HCT116 (cell line): ENCODE results near the gene HACE1.

ENCODE experiments used
- CTCF ChIP-seq, 3 experiments: fragments of 200-600 bp in 1 of 3; sonication (generic) in 1 of 3; IDR thresholded peaks in 2 of 3; conservative IDR thresholded peaks in 1 of 3; 2 replicates each; pipeline ENCODE4 v1.5.1; 2012 to 2017; ENCODE audit warnings: low read depth in 2 of 3, low read length in 2 of 3, antibody characterized with exemption in 1 of 3, borderline replicate concordance in 1 of 3, control low read depth in 1 of 3, mild to moderate bottlenecking in 1 of 3, mixed read lengths in 1 of 3, mixed run types in 1 of 3, moderate library complexity in 1 of 3; ENCODE audit not compliant: insufficient read depth in 1 of 3
- POLR2AphosphoS5 ChIP-seq: IDR thresholded peaks from 2 replicates; pipeline ENCODE4 v1.6.1; 2011; ENCODE audit warnings: mild to moderate bottlenecking, low read depth, low read length, moderate library complexity
- RAD21 ChIP-seq: IDR thresholded peaks from 2 replicates; pipeline ENCODE4 v1.6.1; 2012; ENCODE audit warnings: low read depth, mild to moderate bottlenecking

- TF ChIP-seq CTCF (IDR thresholded peaks at IDR 0.05 in 2 of 3, conservative IDR thresholded peaks at IDR 0.05 in 1 of 3; ENCODE audit: borderline replicate concordance in 1 of 3, insufficient read depth in 1 of 3, low read depth in 2 of 3, low read length in 2 of 3) (no peak), RAD21 (no peak), POLR2AphosphoS5 (no peak)
Measured at GRCh38 chr6:104700371-104701185, 159.1 kb downstream of the HACE1 start.
